OCI-LY3 (cell line): ENCODE measurements around the gene FAM53A.
A peak's percentile ranks its signal among the peaks of the same experiment; 100 is the strongest.

Experiments used
- EZH2phosphoT487 ChIP-seq: fragments of 200-600 bp; shearing (Covaris generic); IDR thresholded peaks from 2 replicates; pipeline ENCODE4 v1.6.1; 2018; ENCODE audit warnings: antibody characterized with exemption, mixed run types, low read depth
- TF ChIP-seq, protein P1 (sequence below): fragments of 200-600, 300-600 bp; sonication (generic); IDR thresholded peaks from 2 replicates; pipeline ENCODE4 v1.5.1; 2014; ENCODE audit warnings: antibody characterized with exemption, low read length, low read depth

GRCh38 chr4:1726146-1726934 lies 42.2 kb upstream of the FAM53A start:
- TF ChIP-seq, protein P1, sequence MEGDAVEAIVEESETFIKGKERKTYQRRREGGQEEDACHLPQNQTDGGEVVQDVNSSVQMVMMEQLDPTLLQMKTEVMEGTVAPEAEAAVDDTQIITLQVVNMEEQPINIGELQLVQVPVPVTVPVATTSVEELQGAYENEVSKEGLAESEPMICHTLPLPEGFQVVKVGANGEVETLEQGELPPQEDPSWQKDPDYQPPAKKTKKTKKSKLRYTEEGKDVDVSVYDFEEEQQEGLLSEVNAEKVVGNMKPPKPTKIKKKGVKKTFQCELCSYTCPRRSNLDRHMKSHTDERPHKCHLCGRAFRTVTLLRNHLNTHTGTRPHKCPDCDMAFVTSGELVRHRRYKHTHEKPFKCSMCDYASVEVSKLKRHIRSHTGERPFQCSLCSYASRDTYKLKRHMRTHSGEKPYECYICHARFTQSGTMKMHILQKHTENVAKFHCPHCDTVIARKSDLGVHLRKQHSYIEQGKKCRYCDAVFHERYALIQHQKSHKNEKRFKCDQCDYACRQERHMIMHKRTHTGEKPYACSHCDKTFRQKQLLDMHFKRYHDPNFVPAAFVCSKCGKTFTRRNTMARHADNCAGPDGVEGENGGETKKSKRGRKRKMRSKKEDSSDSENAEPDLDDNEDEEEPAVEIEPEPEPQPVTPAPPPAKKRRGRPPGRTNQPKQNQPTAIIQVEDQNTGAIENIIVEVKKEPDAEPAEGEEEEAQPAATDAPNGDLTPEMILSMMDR = peak; percentile 93
- no peak for TF ChIP-seq EZH2phosphoT487
